MV-4-11 (cell line): ENCODE measurements around the gene DIDO1.
"Not testable (repeated sequence)": the region's sequence is repeated elsewhere in the genome, so short reads cannot be mapped to it uniquely, and the experiment has no call there.

Experiments used
- DNase-seq: peaks from one replicate; lab custom pipeline; 2025; lab: John Stamatoyannopoulos, UW

The DIDO1 gene

DNA sequence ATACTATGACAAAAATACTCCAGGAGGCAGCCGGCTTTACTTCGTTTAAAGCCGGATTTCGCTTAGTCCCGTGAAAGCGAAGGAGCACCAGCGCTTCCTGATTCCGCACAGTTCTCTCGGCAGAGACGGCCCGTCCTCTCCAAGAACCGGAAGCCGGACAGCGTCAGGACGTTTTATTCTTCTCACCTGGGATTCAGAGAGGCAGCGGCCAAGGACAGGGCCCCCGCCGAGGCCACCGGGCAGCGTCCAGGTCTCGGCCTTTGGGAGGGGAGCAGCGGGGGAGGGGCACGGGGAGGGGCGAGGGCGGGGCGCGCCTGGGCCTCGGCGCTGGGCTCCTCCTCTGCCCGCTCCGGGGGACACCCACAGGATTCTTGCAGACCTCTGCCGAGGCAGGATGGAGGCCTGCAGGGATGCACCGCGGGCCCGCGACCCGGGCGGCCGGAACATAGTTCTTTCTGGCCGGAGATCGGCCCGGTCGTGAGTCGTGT is 2.8 kb upstream of the DIDO1 start:
- DNase-seq: peak; percentile 32

DNA sequence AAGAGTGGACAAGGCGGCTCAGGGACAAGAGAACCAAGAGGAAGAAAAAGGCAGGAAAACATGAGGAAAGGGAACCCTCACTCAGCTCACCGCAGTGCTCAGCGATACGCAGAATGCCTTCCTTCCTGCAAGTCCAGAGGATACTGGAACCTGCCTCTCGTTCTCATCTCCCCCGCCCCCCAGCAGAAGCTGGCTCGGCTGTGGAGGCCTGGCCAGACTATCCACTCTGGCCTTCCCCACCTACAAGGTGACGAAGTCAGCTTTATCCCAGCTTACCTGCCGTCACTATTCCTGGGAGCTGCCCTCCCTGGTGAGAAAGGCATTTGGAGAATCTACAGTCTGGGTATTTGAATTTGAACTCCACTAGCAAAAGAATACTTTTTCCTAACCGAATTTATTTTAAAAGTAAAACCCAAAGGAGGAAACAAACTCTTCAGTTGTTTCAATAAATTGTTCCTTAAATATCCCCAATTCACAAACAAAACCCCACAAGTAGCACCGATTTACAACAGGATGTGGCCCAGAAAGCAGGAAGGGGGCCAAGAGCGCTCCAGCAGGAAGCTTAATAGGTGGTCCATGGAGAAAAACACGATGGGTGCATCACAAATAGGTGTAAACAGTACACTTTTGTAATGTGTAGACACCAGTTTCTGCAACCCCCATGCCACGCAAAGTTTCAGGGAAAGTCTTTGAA is 2.1 kb upstream of the DIDO1 start:
- DNase-seq: no peak

DNA sequence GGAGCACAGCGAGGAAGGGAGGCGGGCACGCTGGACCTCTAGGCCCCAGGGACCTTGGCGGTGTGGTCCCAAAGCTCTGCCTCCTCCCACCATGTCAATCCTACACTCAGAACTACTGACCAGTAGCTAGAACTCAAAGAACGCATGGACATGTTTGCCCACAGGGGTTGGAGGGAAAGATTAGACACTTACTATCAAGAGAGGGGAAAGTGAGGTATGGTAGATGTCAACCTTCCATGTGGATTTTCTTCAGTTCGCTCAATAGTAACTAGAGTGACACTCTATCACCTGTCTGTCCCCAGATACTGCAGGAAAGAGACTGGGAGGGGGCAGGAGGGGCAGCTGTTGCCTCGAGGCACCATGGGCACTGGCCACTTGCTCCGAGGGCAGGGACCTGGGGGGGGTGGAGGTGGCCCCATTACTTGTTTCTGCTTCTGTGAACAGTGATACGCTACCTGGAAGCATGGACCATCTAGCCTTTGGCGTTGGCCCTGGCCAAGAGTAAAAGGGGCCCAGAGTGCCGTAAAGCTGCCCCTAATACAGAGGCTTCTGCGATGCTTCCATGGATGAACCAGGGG is 912 bp upstream of the DIDO1 start:
- DNase-seq: no peak

DNA sequence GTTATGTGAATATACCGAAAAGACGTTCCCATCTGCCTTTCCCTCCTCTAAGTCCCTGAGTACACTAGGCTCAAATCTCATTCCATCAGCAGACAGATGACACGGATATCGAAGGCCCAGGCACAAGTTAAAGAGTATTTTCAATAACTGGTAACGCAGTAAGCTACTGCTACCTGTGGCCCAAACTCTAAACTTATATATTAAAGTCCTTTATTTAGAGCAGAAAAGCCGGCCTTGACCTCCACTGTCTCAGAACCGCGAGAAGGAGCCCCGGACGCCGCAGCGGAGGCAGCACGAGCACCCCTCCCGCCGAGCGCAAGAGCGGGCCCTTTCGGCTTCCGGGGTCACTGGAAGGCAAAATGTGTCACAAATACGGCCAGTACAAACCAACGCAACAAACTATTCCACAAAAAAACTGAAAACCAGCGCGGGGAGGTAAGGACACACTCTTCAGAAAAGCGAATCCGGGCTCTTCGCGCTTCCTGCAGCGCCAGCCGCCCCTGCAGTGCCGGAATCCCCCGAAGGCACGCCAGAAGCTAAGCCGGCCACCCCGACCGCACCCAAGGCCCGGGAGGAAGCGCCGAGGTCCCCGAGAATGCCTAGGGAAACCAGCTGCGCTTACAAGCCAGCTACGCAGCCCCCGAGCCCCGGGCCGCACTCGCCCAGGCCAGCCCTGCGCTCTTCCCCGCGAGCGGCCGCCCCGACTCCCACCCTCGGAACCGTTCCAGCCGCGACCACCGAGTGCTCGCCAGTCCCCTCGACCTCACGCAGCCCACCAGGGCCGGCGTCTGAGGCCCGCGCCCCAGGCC is 681 bp downstream of the DIDO1 start:
- DNase-seq: peak; percentile 34

DNA sequence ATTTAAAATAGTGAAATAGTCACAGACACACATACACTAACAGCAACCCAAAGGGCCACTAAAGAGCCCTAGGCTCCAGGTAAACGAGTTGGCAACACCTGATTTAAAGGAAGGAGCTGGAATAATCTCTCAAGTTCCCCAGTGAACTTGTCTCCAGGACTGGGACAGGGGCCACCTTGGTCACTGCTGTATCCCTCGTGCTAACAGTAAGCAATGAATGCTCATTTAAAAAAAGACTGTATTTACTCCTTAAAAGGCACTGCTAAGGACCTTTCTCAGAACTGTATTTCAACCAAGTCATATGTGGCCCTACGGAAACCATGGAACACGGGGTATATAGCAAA is 1.3 kb downstream of the DIDO1 start:
- DNase-seq: no peak

DNA sequence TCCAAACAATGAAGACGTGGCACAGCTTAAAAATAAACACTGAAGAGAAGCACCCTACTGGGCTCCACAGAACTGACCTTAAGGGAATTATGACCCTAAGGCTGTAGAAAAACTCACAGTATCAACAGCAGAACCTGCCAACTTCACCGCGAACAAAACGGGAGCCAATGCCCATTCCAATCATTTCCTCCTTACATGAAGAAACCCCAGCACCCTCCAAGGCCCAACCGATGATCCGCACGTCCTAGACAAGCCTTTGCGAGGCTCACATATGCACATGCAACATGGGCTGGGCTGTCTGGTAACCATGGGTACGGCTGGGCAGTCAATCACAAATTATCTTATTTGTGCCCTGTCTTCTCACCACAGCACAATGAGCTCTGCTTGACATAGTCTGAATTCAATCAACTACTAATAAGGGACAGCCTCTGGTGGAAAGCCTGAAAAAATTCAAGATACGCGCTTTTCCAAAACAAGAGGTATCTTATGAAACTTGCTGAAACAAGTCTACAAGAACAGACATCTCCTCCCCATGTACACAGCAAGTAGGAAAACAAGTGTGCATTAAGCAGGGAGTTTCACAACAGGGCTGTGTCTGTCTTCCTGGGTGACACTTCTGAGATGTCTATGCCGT is 1.7 kb downstream of the DIDO1 start:
- DNase-seq: peak; percentile 32

DNA sequence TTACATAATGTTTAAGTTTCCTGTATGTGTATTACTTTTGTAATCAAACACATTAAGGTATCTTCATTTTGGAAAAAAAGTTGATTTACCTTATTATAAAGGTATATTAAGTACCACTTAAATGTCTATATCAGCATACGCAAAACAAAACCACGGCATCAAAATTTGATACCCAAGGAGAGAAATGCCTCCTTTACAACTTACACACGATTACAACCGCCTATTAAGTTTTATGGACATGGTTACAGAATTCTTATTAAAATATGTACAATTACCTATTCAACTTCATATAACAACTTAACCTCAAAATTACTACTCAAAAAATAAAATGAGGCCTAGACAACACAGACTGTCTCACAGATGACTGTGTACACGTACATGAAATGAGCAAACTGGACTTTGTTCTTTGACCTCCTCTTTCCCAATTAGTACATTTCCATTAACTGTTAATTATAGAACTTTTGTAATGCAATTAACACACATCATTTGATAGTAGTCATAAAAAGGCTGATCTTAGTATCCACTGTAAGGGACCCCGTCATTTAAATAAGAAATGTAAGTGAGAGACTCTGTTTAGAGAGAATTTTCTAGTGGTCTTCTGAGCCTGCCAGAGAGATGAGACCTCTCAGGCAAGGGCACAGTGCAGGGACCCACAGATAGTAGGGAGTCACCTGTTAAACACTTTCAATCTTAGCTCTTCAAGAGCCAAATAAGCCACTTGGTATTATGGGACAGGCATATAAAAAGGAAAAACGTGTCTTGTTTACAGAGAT is 2.5 kb downstream of the DIDO1 start:
- no peak for DNase-seq

DNA sequence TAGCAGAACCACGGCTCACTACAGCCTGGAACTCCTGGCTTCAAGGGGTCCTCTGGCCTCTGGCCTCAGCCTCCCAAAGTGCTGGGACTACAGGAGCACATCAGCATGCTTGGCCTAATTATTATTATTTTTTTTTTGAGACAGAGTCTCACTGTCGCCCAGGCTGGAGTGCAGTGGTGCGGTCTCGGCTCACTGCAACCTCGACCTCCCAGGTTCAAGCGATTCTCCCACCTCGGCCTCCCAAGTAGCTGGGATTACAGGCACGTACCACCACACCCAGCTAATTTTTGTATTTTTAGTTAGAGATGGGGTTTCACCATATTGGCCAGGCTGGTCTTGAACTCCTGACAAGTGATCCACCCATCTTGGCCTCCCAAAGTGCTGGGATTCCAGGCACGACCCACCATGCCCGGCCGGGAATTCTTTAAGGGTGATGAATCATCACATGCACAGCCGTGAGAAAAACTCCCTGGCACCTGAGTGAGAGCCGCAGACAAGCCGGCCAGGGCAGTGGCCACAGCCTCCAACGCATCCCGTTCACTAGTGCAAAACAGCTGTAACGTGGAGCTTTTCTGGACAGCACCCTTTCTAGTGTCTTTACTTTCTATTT is 3.1 kb downstream of the DIDO1 start:
- DNase-seq: not testable (repeated sequence)

DNA sequence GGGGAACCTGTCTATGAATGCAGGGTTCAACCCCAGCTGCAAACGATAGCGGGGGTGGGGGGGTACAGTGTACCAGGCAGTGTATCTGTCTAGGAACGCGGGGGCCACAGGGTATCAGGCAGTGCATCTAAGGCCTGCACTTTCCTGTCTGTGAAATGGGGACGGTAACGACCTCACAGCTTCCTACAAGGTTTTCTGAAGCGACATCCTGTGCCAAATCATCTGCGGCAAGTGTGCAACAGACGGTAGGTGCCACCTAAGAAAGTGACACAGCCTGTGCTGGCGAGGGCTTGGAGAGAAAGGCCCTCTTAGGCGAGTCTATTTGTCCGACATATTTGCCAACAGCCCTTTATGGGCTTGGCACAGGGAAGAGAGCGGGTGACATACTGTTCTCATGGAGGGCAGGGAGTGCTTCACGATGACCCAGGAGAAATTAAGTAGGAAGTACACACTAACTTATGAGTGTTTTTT is 3.8 kb downstream of the DIDO1 start:
- no peak for DNase-seq

DNA sequence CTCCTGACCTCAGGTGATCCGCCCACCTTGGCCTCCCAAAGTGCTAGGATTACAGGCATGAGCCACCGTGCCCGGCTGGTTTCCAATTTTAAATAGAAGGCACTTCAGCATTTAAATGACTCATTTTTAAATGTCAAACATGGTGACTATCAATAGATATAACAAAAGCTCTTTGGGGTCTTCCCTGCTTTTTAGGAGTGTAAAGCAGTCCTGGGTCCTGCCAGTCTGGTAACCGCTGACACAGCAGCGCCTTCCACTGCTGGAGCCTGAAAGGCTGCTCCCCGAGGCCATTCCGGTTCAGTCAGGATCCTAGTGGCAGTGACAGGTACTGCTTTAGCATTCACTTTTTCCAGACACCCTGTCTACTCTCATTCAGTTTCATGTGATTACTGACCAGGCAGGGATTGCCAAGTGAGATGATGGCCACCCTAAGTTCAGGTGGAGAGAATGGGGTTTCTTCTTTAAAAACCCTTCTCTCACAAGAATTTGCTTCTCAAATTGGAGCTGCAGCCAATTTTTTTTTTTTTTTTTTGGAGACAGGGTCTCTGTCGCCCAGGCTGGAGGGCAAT is 5.1 kb downstream of the DIDO1 start:
- peak; percentile 47 for DNase-seq

DNA sequence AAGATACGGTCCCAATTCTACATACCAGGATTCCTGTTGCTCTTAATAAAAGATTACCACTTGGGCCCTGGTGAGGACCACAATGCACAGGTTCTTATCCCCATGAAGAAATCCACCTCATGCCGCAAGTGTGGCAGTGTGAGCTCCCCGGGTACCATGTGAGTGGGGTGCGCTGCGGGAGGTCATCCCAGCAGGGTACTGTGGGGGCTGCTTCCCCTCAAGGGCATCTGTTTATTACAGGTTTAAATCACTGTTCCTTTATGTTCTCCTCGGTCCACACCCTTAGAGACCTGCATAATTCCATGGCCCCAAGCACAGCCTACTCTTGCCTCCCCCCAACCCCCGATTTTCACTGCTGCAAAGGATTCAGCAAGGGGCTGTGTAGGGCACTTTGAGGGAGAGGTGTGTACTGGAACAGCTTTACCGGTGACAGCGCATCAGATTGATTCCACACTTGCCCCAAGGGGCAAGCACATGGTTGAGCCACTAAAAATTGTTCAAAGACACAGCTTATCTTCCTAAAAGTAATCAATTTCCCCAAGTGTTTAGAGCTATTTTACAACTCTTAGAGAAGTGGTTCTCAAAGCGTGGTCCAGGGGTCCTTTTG is 6.2 kb downstream of the DIDO1 start:
- DNase-seq: no peak

DNA sequence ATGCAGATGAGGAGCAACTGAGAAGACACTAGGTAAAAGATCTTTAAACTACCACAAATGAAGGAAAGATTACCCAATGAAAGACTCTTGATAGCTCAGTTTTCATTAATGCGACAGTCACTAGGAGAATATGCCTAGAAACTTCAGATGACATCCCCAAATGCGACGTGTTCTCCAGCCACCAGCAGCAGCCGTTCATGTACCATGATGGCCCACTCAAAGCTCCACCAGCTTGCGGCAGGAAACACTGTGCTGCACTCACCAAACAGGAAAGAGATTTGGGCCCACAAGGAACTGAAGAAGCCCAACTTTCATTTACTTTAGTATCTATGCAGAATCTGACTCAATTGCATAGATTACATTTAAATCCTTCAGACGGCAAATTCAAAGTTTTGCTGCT is 7.5 kb downstream of the DIDO1 start:
- DNase-seq: peak; percentile 34

DNA sequence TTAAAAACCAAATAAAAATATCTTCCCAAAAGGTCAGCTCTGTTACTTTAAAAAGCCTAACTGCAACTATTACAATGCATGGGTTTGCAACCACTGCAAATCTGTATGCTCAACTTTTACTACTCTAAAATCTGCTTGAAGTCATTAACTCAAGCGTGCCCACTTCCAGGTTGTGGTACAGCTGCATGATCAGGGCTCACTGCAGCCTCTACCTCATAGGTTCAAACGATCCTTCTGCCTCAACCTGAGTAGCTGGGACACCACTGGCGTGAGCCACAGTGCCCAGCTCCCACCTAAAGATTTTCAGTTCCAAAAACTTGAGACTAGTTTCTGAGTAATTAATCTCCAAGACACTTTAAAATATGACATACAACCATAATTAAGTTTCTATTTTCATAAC is 8.2 kb downstream of the DIDO1 start:
- DNase-seq: no peak

DNA sequence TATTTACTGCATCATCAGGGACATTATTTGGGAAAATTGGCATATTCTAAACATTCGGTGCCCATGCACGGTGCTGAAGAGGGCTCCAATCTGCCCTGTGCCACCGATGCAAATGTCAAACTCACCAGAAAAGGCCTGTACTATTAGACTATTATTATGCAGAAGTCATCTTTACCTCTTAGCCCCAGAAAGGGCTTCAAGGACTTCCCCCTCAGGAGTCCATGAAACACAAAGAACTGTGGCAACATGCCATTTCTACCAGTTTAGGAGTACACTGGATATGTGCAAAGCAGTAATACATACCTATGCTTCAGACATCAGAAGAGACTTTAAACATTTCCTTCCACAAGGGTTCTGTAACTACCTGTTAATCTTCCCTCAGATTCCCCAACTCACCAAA is 8.6 kb downstream of the DIDO1 start:
- DNase-seq: no peak

DNA sequence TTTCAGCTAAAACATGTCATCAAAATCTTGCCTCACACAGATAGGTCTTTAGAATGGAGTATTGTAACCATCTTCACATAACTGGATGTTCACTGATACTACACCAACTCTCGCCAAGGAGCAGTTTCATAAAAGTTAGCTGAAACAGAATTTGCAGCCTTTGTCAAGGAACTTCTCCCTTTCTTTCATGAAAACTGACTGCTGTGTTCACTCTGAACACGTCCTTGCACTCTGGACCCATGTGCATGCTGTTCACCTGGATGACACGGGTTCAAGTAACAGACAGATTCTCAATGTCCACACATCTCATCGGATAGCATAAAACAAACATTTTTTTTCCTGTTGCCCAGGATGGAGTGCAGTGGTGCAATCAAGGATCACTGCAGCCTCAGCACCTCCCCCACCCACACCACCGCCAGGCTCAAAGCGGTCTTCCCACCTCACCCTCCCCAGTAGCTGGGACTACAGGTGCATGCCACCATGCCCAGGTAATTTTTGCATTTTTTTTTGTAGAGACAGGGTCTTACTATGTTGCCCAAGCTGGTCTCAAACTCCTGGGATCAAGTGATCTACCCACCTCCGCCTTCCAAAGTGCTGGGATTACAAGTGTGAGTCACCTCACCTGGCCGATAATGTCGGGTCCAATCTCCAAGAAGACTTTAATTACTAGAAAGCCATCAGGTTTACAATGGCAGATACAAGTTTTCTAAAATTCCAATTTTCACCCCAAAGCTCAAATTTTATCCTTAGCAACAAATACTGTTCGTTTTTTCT is 9.4 kb downstream of the DIDO1 start:
- no peak for DNase-seq

DNA sequence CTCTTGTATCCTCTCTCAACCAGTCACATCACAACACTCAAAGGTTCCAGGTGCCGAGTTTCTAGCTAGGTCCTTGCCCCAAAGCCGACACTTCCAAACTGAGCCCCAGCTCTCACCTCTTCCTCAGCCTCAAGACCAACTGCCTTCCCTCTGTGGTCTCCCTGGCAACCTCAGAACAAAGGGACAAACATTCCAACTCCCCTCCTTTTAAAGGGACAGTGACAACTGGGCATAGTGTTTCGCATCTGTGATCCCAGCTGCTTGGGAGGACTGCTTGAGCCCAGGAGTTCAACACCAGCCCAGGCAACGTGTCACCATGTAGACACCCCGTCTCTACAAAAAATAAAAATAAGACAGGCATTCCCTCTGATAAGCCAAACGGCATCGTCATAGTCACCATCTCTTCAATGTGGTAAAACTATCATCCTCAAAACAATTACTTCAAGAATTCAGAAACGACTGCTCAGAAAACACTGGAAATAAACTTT is 11.3 kb downstream of the DIDO1 start:
- peak; percentile 56 for DNase-seq

DNA sequence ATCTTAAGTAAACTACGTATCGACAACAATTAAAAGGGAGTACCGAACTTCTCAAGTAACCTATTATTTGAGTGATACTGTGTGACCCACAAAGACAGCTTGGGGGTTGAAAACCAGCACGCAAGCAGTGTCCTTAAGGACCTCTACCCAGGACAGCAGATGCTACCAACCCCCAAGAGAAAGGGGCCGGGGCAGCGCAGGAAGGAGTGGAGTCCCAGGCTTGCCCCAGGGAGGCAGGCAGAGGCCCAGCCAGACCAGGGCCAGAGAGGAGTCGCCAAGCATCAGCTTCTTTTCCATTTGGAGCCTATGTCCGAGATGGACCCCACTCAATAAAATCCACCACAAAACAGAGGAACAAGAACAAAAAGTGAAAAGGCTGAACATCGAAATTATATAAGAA is 11.9 kb downstream of the DIDO1 start:
- no peak for DNase-seq

DNA sequence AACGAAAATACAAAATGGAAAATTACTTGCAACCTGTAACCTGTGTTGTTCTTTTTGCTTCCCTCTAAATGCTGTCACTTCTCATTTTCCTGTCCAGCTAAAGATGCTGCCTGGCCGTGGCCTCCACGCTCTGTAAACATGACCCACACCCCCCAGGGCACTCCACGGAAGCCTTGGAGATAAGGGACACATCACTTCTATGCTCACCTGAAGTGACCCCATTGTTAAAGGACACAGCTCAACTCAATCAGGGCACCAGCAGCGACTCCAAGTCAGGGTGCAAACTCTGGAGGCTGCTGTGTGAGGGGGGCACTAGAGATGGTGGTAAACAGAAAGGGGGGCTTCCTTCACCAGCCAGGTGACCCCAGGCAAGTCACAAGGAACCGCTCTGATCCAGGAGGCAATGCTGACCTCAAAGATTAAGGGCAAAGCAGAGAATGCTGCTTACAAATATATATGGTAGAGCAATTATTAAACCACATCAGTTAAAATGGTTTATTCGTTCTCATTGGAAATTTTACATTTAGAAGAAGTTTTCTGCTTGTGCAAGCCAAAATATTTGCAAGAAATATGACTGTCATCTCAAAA is 13.2 kb downstream of the DIDO1 start:
- no peak for DNase-seq

DNA sequence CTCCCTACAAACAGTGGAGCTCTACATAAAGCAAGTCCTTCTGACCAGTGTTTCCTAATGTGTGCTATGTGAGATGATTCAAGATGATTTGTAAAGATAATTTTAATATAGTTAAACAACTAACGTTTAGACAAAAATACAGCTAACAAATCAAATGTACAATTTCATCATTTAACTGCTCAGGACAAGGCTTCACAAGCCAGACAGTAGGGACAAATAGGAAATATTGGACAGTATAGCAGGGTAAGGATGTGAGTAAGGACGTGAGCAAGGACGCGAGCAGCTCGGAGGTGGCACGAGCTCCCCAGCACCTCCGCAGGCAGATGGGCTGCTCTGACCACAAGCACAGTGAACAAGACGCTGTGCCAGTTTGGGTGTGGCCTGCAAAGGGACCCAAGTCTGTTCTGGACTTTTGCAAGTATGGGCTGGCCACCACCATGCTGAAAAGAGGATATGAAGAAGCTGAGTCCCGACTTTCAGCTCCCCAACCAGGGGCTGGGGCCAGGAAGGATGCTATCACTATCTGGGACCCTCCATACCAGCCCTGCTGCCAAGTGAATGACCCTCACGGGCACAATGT is 14.5 kb downstream of the DIDO1 start:
- no peak for DNase-seq
